HG02973 (cell line): ENCODE results near the gene PNPLA6.
"Not testable (repeated sequence)": the region's sequence is repeated elsewhere in the genome, so short reads cannot be mapped to it uniquely, and the experiment has no call there.

ENCODE experiments used
- ATAC-seq: cut with Tn5 transposase; IDR thresholded peaks from one replicate; pipeline ENCODE4 v1.9.1; 2021; ENCODE audit warnings: moderate library complexity; ENCODE audit not compliant: unreplicated experiment

Gene PNPLA6

DNA sequence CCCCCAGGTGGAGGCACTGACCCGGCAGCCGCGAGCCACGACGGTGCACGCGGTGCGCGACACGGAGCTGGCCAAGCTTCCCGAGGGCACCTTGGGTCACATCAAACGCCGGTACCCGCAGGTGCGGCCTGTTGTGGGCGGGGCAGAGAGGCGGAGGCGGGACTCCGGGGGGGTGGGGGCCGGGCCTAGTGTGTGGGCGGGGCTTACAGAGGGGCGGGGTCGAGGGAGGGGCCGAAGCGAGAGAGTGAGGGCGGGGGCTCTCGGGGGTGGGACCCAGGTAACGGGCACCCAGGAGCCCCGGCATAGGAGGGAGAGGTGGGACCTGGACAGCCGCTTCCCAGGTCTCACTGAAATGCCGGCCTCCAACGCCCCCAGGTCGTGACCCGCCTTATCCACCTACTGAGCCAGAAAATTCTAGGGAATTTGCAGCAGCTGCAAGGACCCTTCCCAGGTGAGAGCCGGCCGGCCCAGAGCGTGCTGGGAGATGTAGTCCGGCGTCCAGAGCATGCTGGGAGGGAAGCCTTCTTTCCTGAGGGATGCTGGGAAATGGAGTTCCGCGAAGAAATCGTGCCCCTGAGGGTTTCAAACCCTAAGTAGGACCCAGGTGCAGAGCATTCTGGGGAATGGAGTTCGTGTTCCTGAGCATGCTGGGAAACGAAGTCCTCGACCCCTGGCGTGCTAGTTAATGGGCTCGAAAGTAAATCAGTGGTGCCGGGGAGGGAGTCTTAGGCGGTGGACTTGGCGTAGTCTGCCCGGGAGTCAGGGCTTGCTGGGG, 15.7 kb downstream of the PNPLA6 start:
- no peak for ATAC-seq

DNA sequence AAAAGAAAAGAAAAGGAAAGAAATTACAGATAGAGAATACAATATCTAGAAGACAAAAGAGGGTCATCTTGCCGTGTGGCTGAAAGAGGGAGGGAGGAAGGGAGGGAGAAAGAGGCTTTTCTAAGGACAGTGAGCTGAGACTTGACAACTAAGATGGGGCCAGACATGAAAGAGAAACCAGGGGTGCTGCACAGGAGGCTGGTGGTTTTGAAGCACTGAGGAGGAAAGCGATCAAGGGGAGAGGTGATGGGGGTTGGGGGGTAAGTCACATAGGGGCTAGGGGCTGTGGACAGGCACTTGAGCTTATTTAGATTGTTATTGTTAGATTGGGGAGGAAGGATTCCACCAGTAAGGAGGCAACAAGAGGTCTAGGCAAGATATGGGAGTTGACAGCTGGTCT, 17.3 kb downstream of the PNPLA6 start:
- no peak for ATAC-seq

DNA sequence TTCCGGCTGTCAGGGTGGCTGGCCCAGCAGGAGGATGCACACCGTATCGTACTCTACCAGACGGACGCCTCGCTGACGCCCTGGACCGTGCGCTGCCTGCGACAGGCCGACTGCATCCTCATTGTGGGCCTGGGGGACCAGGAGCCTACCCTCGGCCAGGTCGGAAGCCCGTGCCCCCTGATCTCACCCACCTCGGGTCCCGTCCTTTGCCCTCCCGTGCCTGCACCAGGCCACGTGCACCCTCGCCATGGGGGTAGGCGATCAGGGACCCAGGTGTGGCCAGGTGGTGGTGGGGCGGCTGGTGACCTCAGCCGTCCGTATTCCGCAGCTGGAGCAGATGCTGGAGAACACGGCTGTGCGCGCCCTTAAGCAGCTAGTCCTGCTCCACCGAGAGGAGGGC, 19.0 kb downstream of the PNPLA6 start:
- no peak for ATAC-seq

GRCh38 chr19:7554990-7555864, 19.7 kb downstream of the PNPLA6 start:
- ATAC-seq, result no peak

DNA sequence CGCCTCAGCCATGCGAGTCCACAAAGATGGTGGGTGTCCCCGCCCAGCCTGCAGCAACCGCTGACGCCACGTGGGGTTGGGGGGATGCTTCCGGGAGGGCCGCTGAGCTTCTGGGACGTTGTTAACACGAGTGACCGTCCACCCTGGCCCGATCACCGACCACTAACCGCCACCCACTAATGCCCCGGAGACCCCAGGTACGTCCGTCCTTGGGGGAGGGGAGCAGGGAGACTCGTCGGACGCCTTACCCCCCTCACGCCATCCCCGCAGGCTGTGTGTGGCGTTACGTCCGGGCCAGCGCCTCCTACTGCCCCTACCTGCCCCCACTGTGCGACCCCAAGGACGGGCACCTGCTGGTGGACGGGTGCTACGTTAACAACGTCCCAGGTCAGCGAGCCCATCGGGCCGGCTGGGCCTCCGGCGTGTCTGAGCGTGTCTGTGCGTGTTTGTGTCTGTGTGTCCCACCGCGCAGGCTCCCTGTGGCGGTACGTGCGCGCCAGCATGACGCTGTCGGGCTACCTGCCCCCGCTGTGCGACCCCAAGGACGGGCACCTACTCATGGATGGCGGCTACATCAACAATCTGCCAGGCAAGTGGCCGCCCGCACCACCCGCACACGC, 21.3 kb downstream of the PNPLA6 start:
- no peak for ATAC-seq

DNA sequence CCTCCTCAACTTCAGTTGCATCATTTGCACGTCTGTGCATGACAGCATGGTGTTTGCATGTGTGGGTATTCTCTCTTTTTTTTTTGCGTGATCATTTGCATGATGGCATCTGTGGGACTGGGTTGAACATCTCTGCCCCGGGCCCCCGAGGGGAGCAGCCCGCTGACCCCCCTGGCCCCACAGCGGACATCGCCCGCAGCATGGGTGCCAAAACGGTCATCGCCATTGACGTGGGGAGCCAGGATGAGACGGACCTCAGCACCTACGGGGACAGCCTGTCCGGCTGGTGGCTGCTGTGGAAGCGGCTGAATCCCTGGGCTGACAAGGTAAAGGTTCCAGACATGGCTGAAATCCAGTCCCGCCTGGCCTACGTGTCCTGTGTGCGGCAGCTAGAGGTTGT, 23.1 kb downstream of the PNPLA6 start:
- ATAC-seq, result no peak

GRCh38 chr19:7559102-7559501, 23.6 kb downstream of the PNPLA6 start:
- ATAC-seq, result no peak

GRCh38 chr19:7560255-7560654, 24.7 kb downstream of the PNPLA6 start:
- ATAC-seq, result no peak

DNA sequence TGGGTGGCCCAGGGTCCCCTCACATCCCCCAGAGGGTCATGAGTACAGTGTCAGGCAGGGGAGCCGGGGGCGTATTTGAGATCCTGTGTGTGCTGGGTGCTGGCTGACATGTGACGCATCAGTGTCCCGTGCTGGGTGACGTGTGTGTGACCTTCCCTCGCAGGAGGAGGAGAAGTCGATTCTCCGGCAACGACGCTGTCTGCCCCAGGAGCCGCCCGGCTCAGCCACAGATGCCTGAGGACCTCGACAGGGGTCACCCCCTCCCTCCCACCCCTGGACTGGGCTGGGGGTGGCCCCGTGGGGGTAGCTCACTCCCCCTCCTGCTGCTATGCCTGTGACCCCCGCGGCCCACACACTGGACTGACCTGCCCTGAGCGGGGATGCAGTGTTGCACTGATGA, 25.8 kb downstream of the PNPLA6 start:
- ATAC-seq, result no peak

DNA sequence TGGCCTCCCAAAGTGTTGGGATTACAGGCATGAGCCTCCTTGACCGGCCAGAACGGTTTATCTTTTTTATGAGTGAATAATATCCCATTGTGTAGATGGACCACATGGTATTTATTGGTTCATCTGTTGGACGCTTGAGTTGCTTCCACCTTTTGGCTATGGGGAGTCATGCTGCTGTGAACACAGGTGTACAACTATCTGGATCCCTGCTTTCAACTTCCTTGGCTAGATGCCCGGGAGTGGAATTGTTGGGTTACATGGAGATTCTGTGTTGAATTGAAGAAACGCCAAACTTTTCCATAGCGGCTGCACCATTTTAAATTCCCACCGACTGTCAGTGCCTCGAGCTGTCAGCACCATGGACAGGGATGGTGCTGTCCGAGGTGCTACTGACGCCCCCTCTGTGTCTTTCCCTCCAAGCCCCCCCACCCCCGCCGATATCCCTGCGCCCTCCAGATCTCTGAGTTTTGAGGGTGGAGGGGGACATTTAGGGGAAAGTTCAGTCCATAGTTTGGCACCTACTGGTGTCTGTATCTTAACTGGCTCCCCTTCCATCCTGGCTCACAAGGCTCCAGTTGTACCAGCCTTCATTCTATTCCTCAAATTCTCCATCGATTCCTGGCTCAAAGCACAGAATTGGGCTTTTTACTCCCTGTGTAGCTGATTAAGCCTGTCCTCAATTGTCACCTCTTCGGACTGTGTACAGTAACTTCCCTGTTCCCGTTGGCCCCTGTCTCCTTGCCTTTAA, 27.3 kb downstream of the PNPLA6 start:
- no peak for ATAC-seq

DNA sequence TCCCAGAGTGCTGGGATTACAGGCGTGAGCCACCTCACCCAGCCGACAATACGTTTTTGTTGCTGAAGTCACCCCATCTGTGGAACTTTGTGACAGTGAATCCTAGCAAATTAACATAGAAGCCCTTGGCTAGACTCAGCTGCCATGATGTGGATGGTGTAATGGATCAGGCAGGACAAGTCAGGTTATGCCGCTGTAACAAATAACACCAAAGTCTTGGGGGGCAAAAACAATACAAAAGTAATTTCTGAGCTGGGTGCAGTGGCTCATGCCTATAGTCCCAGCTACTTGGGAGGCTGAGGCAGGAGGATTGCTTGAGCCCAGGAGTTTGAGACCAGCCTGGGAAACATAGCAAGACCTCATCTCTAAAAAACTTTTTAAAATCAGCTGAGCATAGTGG, 29.3 kb downstream of the PNPLA6 start:
- no peak for ATAC-seq

GRCh38 chr19:7565332-7565731, 29.8 kb downstream of the PNPLA6 start:
- no peak for ATAC-seq

DNA sequence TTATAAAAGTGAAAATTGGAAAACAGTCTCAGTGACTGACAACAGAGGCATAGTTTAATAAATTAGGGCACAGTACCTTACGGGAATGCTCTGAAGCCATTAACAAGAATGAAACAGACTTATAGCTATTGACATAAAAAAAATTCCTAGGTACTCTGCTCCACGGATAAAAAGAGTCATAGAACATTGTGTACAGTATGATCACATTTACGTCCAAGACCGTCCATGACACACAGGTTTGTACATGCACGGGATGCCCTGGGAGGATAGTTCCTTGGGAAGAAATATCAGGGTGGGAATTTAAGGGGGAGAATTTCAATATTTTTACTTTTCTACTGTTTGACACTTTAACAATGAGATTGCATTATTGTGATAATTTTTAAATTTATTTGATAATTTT, 35.2 kb downstream of the PNPLA6 start:
- ATAC-seq, result no peak

DNA sequence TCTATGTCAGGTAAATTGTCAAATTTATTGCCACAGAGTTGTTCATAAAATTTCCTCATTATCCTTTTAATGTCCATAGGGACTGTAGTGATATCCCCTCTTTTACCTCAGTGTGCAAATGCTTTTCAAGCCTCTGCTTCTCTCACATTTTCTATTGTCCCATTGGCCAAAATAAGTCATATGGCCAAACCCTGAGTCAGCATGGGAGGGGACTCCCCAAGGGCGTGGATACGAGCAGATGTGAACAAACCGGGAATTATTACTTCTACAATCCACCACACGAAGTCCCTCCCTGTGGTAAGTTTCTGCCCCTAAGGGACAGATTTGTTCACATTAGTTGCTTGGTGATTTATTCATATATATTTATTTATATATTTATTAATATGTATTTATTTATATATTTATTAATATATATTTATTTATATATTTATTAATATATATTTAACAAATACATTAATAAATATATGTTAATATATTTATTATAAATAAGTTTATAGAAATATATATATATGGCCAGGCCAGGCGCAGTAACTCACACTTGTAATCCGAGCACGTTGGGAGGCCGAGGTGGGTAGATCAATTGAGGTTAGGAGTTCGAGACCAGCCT, 40.0 kb downstream of the PNPLA6 start:
- ATAC-seq, result no peak

DNA sequence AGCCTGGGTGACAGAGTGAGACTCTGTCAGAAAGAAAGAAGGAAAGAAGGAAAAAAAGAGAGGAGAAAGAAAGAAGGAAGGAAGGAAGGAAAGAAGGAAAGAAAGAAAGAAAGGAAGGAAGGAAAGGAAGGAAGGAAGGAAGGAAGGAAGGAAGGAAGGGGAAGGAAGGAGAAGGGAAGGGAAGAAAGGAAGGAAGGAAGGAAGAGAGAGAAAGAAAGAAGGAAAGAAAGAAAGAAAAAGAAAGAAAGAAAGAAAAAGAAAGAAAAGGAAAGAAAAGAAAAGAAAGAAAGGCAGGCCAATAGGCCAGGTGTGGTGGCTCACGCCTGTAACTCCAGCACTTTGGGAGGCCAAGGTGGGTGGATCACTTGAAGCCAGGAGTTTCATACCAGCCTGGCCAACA, 41.9 kb downstream of the PNPLA6 start:
- not testable (repeated sequence) for ATAC-seq

GRCh38 chr19:7578127-7578526, 42.6 kb downstream of the PNPLA6 start:
- ATAC-seq, result no peak

DNA sequence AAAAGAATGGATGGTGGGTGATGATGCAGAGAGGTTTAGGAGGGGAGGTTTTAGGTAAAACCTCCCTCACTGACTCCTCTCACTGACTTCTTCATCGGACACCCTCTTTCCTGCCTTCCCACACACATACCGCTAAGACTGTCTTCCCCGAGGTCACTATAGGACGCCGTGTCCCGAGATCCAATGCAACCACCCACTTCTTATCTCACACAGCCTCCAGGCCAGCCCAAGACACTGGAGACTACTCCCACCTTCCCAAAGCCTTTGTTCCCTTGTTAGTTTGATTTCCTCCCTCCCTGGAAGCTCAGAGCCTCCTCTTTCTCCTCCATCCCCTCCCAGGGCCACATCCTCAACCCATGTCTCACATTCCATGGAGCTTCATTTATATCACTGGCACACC, 43.7 kb downstream of the PNPLA6 start:
- no peak for ATAC-seq

DNA sequence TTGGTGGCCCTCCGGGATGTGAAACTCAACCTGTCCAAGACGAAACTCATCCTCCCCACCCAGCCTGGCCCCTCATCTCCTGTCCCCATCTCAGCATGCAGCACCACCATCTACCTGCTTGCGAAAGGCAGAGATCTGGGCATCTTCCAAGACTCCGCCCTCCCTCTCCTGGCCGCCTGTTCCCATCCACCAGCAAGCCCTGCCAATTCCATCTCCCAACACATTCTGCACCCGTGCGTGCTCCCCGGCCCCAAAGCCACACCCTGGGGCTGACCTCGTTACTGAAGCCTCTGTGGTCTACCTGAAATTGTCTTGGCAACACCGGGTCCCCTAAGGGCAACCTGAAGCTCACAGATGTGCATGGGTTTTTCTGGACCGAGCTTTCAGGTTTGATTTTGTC, 46.9 kb downstream of the PNPLA6 start:
- ATAC-seq, result no peak

DNA sequence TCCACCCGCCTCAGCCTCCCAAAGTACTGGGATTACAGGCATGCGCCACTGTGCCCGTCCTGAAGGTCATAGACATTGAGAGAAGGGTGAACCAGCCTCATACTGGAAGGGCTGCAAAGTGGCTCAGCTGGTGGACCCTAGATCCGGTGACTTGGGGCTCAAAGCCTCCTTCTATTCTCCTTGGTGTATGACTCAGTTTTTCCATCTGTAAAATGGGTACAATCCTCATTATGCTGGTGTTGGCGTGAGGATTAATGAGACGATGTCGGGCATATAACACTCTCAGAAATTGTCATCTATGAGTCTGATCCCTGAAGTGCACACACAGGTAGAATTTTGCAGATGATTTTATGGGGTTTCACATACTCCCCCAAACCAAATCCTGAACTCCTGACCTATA, 54.3 kb downstream of the PNPLA6 start:
- ATAC-seq, result no peak

DNA sequence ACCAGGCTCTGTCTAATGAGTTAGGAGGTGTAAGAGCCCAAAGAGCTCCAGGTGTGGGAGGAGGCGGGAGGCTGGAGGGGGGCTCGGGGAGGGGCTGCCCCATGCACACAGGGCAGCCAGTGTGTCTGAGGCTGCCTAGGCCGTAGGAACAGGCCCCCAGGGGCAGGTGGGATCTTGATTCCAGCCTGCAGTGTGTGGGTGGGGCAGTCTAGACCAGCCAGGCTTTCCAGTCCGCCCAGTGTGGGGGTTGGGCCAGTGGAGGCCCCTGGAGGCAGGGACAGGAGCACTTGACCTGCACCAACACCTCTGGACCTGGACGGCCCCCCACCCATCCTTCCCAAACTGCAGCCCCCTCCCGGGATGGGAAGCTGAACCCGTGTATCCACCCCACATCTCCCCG, 54.7 kb downstream of the PNPLA6 start:
- no peak for ATAC-seq
